ENCODE results near the gene TPBG.
"Not testable (repeated sequence)": the region's sequence is repeated elsewhere in the genome, so short reads cannot be mapped to it uniquely, and the experiment has no call there.

TPBG gene

DNA sequence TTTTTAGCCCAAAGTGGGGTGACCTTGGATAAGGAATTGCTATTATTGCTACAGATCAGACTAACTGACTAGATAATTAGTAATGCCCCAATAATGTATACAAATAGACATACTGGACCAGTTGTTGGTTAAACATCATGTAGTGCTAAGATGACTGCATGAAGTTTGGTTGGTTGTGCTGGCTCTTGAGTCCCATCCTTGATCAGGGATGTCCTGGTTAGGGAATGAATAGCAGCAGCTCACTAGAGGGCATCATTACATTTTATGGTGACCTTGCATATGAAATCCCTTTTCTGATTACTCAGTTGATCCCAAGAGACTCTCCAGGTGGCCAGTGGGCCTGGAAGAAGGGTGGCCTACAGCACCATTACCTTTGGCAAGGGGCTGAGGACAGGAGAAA, 10.9 kb downstream of the TPBG start:
- DNase-seq = no peak

DNA sequence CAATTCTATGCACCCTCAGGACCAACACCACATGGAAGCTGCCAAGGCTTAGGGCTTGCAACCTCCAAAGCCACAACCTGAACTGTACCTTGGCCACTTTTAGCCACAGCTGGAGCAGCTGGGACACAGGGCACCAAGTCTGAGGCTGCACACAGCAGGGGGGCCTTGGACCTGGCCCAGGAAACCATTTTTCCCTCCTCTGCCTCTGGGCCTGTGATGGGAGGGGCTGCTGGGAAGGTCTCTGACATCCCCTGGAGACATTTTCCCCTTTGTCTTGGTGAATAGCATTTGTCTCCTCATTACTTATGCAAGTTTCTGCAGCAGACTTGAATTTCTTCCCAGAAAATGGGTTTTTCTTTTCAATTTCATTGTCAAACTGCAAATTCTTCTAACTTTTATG, 13.0 kb downstream of the TPBG start:
- no peak for DNase-seq

DNA sequence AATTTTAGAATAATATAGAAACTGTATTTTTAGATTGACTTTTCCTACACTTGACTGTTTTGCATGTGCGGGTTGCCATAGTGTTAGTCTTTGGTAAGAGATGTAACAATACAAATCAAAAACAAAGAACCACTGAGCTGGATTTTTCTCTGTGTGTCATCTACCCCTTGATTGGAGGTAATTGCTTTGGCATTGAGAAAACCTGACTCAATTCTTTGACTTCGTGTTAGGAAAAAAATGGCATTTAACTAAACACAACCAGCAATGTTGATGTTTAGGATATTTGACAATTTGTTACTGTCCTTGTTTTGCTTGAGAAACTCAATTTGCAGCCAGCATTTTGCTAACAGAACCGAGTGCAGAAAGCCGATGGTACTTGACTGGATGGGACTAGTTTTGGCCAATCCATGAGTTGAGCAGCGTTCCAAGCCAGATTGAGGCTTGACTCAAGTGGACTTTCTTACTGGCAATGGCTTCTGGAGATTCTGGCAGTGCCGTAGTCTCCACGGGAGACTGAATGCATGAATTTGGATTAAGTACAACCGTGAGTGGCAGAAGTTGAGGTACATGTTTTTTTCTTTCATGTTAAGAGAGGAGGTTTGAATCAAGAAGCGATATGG, 17.1 kb downstream of the TPBG start:
- peak in 1 of 51 donors; percentile 5 for DNase-seq

DNA sequence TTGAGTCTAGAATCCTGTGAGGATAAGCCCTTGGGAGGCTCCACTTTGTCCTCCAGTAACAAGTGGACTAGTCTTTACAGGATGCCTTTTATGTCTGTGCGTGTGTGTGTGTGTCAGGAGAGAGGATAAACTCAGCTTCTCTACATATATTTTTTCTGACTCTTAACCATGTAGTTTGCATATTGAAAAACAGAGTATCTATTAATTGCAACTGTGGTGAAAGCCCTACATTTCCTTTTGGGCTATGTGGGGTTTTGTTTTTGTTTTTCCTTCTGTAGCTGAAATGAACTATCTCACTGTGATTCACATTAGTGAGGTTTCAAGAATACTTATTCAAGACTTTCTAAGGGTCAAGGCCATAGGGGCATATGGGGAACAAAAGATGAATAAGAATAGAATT, 17.7 kb downstream of the TPBG start:
- no peak for DNase-seq

DNA sequence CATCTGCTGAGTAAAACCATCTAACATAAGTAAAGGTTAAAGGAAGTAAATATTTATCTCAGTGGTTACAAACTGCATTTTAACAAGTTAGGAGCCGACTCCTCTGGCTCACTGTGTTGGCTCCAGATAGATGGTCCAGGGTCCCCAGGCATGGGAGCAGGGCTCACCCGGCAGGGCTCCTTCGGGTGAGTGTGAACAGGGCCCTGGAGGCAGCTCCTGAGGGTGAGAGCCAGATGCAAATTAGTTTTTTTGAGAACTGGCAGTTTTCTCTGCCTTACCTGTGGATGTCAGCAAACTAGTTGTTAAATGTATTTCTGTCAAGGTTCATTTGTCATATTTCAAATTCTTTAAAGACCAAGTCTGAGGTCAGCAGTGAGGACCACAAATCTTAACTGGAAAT, 21.5 kb downstream of the TPBG start:
- no peak for DNase-seq

DNA sequence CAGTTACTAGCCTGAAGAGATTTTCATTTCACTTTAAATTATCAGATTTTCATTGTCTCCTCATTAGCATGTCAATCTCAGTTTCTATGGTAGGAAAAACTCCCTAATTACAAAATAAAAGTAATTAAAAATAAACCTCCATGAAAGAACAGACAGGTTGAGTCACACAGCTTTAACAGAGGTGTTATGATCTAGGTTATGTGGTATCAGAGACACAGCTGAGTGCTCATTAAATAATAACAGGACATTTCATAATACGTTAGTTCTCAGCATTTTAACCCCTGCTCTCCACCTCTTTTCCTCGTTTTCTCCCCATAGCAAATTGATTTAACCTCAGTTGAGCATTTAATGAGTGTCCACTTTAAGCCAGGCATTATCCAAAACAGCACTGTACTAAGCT, 21.9 kb downstream of the TPBG start:
- DNase-seq = no peak

DNA sequence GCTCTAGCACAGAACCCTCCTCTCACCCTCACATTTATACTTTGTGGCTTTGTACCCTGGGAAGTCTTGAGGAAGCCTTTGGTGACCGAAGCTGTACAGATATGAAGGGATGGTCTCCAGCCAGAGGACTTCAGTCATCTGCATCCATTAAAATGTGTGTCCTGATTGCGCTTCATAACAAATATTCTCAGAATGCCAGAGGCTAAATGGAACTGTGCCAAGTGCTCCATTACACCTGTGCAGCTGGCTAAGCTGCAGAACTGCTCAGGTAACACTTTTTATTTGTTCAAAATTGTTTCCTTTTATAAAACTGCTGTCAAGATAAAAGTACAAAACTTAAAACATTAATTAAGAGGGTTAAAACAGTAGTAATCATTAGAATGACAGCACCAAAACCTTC, 22.3 kb downstream of the TPBG start:
- DNase-seq = no peak

DNA sequence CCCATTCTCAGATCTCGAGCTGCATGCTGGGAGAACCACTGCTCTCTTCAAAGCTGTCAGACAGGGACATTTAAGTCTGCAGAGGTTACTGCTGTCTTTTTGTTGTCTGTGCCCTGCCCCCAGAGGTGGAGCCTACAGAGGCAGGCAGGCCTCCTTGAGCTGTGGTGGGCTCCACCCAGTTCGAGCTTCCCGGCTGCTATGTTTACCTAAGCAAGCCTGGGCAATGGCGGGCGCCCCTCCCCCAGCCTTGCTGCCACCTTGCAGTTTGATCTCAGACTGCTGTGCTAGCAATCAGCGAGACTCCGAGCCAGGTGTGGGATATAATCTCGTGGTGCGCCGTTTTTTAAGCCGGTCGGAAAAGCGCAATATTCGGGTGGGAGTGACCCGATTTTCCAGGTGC, 31.2 kb downstream of the TPBG start:
- DNase-seq = not testable (repeated sequence)

DNA sequence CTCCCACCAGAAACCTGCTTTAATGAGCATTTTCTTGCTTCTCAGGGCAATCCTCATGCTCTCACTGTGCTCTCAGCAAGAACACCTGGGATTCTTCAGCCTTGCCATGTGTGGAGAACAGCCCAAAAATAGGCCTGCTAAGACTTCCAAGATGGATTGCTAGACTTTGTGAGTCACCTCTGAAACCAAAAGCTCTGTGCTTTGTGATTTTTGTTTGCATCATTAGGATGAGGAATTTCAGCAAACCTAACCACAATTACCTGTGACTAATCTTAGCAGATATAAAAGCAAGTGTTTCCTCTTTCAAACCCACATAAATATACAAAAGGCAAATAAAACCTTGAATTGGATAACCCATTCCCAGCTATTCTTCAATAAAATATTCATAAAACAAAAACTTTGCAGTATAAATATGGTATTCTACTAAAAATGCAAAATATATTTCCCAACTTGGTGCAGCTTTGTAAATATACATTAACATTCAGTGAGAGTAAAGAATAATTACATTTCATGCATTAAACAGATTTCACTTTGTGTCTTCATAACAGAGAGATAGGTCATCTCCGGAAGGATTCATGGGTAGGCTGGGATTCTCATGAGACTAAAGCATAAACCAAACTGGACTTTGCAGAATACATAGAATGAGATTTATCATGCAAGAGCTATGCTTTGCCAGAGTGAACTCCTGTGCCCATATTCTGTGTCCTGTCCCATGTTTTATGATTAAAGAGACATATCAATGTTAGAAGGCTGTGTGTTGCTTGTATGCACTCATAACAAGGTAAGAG, 33.5 kb downstream of the TPBG start:
- DNase-seq = peak in 1 of 51 donors; percentile 18

DNA sequence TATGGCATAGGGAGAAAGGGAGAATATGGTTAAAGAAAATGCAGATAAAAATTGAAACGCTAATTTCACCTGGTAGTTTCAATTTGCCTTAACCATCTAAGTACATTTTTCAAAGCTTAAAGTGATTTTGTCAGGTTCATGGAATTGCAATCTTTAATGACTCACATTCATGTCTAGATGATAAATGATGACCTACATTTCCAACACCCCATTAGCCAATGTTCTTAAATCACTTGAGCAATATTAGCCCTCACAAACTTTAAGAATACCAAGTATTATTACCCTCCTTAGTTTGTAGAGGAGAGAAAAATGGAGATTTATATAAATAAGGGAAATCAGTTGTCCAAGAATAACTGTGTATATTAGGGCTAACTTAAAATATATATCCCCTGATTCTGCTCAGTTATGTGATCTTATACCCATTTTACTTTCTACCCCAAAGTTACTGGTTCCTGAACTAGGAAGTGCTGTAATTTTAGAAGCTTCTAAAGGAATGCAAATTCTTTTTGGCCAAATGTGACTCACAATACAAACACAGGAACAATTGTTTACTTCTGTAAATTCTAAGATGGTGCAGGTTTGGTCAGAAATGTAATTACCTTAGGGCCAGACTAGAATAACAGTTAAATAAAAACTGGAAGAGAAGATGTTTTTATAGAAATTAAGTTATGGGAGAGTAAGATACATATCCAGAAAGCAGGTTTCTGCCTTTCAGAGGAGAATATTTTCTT, 34.5 kb downstream of the TPBG start:
- DNase-seq = no peak

DNA sequence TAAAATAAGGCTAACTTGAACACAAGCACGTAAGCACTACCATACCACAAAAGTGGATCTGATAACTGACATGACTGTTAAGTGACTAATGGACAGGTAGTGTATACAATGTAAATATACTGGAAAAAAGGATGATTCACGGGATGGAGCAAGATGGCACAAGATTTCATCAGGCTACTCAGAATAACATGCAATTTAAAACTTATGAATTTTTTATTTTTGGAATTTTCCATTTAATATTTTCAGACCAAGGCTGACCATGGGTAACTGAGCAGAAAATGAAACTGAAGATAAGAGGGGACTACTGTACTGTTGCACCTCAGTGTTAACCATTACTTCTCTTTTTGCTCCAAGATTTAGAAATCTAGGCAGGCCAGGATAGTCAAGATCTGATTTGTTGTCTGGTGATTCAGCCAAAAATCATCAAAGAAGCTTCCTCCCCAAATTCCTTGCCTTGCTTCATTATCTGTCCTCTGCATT, 45.4 kb downstream of the TPBG start:
- no peak for DNase-seq

DNA sequence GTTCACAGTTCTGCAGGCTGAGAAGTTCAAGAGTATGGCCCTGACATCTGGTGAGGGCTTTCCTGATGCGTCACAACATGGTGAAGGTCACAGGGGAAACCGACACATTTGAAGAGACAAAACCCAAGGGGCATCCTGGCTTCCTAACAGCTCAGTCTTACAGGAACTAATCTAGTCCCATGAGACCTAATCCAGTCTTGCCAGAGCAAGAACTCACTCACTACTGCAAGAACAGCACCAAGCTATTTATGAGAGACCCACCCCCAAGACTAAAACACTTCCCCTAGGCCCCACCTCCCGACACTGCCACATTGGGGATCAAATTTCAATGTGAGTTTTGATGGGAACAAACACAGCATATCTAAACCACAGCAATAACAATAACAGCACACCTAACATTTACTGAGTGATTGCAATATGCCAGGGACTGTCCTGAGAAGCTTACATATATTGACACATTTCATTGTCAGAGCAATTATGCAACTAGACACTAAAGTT, 46.6 kb downstream of the TPBG start:
- no peak for DNase-seq

DNA sequence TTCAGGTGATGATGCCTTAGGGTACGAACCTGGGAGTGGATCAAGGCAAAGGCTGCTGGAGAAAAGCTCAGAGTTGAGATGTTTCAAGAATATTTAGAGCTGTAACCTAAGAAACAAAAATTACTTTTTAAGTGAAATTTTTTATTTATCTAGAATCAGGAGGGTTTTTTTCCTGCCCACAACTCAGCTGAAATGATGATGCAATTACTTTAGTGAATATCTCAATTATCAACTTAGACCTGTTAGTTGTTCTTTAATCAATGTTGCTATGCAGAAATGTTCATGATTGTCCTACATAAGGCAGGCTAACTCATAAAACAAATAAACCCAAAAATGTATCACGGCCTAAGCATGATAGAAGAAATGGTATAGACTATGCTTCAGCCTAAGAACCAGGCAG, 50.3 kb downstream of the TPBG start:
- DNase-seq = no peak

DNA sequence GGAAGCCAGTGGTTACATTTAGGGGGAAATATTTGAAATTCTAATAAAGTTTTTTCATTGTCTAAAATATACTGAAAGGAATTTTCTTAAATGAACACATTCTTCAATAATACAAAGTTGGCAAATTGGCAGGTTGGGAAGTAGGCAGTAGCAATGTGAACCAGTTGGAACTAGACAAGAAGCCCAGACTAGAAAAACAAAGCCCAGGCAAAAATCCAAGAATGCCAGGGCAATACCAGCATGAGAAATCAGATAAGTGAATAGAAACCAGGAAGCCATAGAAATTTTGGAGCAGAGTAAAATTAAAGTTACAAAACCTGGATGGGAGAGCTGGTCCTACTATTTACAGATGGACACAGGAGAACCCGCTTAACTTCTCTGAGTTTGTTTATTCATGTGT, 52.2 kb downstream of the TPBG start:
- DNase-seq = no peak

DNA sequence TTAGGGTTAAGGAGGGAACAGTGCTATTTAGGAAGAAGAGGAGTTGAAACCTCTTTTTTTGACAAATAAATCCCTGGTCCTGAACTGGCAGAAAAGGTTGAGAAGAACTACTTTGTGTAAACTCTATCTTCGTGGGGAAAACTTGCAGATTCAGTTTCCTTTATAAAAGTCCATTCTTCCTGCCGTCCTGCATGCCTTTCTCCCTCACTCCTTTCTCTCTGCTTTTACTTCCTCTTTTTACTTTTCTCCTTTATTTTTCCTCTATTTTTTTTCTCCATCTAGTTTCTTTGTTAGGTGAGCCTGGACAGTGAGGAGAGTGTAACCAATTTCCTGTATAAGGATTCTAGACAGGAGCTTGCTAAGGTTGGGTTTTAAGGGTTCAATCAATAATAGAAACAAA, 52.7 kb downstream of the TPBG start:
- no peak for DNase-seq
